GM19468 (cell line): ENCODE data around the gene GORASP1.

Source experiments
- ATAC-seq: cut with Tn5 transposase; IDR thresholded peaks from one replicate; pipeline ENCODE4 v1.9.1; 2021; ENCODE audit warnings: mild to moderate bottlenecking, moderate library complexity, moderate number of reproducible peaks; ENCODE audit not compliant: unreplicated experiment; ENCODE audit errors: extremely low read depth

Gene GORASP1

GRCh38 chr3:39126532-39127071, 19.2 kb upstream of the GORASP1 start:
- no peak for ATAC-seq

GRCh38 chr3:39125841-39126500, 18.5 kb upstream of the GORASP1 start:
- no peak for ATAC-seq

- no peak for ATAC-seq
These were observed 17.7 kb upstream of the GORASP1 start for GRCh38 chr3:39124876-39125840.

GRCh38 chr3:39122813-39123212, 15.4 kb upstream of the GORASP1 start:
- peak; percentile 35 for ATAC-seq

- no peak for ATAC-seq
These were observed 14.2 kb upstream of the GORASP1 start for GRCh38 chr3:39121621-39122020.

DNA sequence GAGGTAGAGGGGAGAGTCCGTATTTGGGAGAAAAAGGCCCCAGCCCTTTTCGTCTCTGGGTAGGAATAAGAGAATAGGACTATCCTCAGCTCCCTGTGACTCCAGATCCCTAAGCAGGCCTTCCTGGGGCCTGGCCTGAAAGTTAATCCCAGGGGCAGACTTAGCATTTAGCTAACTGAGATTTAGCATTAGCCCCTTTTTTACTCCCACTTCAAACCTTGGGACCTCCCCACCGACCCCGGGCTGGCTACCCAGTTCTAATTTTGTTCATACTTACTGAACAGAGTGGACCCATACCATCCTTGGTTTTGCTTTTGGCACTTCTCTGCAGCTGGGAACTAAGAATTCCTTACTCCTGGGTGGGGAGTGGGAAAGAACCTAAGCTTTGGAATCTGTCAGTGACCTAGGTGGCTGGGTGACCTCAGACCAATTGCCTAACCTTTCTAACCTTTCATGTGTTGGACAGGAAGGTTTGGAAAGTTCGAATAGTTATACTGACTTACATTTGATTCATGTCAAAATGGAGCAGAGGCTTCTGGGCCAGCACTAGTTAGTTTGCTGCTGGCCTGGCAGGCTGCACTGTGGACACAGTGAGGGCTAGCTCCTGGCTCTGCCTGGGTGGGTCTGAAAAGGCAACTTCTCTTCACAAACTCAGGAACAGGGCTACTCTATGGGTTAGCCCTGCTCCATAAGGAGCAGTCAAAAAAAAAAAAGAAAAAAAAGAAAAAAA, 11.7 kb upstream of the GORASP1 start:
- no peak for ATAC-seq

- no peak for ATAC-seq
These were observed 10.7 kb upstream of the GORASP1 start for GRCh38 chr3:39118079-39118478.

- no peak for ATAC-seq
These were observed 8.4 kb upstream of the GORASP1 start for GRCh38 chr3:39115870-39116269.

DNA sequence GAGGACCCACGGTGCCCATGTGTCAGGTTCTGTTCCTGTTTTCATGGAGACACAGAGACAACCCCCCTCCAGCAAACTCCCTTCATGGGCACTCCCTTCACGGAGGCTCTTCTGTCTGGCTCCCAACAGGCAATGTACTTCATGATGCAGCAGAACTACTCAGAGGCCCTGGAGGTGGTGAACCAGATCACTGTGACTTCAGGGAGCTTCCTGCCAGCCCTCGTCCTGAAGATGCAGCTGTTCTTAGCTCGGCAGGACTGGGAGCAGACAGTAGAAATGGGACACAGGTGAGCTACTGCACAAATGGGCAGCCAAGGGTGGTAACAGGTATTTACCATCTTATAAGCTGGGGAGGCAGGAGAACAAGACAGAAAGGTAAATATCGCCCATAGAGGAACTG, 7.0 kb upstream of the GORASP1 start:
- no peak for ATAC-seq

GRCh38 chr3:39113291-39113690, 5.9 kb upstream of the GORASP1 start:
- ATAC-seq, result no peak

GRCh38 chr3:39112535-39112934, 5.1 kb upstream of the GORASP1 start:
- no peak for ATAC-seq

GRCh38 chr3:39112113-39112512, 4.7 kb upstream of the GORASP1 start:
- ATAC-seq, result no peak

DNA sequence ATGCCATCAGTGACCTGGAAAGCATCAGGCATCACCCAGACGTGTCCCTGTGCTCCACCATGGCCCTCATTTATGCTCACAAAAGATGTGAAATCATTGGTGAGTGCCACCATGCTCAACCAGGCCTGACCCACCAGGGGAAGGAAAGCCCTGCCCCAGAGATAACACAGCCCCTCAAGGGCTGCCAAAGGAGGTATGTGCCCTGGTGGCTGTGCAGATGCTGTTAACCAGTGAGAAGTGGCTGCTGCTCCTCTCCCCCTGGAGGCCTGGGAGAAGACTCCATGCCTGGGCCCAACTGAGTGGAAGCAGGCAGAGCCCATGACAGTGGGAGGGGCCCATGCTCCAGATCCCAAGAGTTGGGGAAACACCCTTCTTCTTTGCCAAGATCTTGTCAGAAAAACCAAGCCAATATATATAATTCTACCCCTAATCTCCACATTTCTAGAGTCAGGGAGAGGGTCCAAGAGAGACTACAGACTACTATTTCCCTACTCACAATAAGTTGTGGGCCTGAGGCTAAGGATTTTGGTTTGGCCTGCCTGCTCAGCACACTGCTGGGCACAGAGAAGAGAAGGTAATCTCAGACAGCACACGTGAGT, 2.7 kb upstream of the GORASP1 start:
- no peak for ATAC-seq

DNA sequence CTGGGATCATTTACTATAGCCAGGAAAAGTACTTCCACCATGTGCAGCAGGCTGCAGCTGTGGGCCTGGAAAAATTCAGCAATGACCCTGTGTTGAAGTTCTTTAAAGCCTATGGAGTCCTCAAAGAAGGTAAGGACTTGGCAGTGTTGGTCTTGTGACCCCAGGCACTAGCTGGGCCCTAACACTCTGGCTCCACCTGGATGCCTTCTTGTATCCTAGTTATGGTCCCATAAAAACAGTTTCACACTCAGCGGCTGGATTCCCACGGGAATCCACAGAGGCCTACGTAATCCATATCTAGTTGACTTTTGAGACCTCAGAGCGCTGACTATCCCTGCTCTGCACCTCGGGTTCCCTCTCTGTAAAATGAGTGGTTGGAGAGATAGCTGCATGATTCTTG, 1.7 kb upstream of the GORASP1 start:
- ATAC-seq, result no peak

GRCh38 chr3:39108200-39108710, 828 bp upstream of the GORASP1 start:
- peak; percentile 83 for ATAC-seq

GRCh38 chr3:39106851-39107387, 508 bp downstream of the GORASP1 start:
- no peak for ATAC-seq

DNA sequence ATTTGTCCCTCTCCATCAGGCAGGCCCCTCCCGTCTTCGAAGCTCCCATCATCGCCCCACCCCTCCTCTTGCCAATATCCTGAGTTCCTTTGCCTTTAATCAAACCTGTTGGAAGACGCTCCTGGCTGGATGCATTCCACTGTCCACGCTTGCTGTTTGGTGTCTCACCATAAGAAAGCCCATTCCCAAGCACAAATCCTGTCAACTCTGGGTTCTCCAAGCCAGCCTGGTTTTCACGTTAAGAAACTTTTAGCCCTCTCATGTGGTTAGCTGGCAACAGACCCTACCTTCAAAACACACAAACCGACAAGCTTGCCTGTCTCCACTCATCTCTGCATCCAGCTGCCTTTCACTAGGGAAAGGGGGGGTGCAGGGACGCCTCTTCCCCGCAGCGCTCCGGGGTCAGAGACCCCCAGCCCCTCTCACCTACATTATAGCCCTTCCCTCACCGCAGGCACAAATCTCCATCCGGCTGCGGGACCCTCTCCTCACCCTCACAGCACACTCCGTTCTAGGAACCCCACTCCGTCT, 1.1 kb downstream of the GORASP1 start:
- no peak for ATAC-seq

- no peak for ATAC-seq
These were observed 1.8 kb downstream of the GORASP1 start for GRCh38 chr3:39105687-39106063.

- no peak for ATAC-seq
These were observed 2.3 kb downstream of the GORASP1 start for GRCh38 chr3:39104961-39105686.
